ENCODE results near the gene DIS3L2.

The DIS3L2 gene

GRCh38 chr2:232009639-232010274, 48.2 kb downstream of the DIS3L2 start:
- TF ChIP-seq CTCF (IDR thresholded peaks at IDR 0.05) = no peak

- no peak for TF ChIP-seq CTCF (IDR thresholded peaks at IDR 0.05)
Measured at GRCh38 chr2:232013701-232014353, 52.3 kb downstream of the DIS3L2 start.

- no peak for TF ChIP-seq CTCF (IDR thresholded peaks at IDR 0.05)
Measured at GRCh38 chr2:232014681-232015080, 53.2 kb downstream of the DIS3L2 start.

- TF ChIP-seq CTCF (IDR thresholded peaks at IDR 0.05) = no peak
Measured at GRCh38 chr2:232018181-232018580, 56.7 kb downstream of the DIS3L2 start.

- TF ChIP-seq CTCF (IDR thresholded peaks at IDR 0.05) = no peak
Measured at GRCh38 chr2:232022718-232023117, 61.2 kb downstream of the DIS3L2 start.

- no peak for TF ChIP-seq CTCF (IDR thresholded peaks at IDR 0.05)
Measured at GRCh38 chr2:232023426-232023825, 61.9 kb downstream of the DIS3L2 start.

GRCh38 chr2:232024457-232024856, 62.9 kb downstream of the DIS3L2 start:
- TF ChIP-seq CTCF (IDR thresholded peaks at IDR 0.05) = no peak
